HL-60/S4 treated with retinoic acid at 250 ng/mL for 4 days and 3 days (cell line): ENCODE measurements around the gene POR.
"Not testable (repeated sequence)": the region's sequence is repeated elsewhere in the genome, so short reads cannot be mapped to it uniquely, and the experiment has no call there.

ENCODE experiments used
- in situ Hi-C: fragments of 300-500 bp; cut with MboI; formaldehyde crosslinking; loops from 2 replicates; pipeline ENCODE4 v1.7.0; 2022; ENCODE audit warnings: low sequenced_read_pairs

Gene POR

GRCh38 chr7:75914655-75915415, at the start of gene POR:
POR (plus strand) TSS chr7:75915155; CDS start chr7:75954002, 38,847 bp downstream.
- in situ Hi-C loops = no loop called here

GRCh38 chr7:75866114-75866488, 48.9 kb upstream of the POR start:
- in situ Hi-C loops = no loop called here

GRCh38 chr7:75866489-75867389, 48.2 kb upstream of the POR start:
- in situ Hi-C loops = no loop called here

- in situ Hi-C loops = no loop called here
Observed at GRCh38 chr7:75867390-75867717, 47.6 kb upstream of the POR start.

- in situ Hi-C loops = no loop called here
Observed at GRCh38 chr7:75868153-75868552, 46.8 kb upstream of the POR start.

GRCh38 chr7:75869776-75870379, 45.1 kb upstream of the POR start:
- in situ Hi-C loops = no loop called here

- in situ Hi-C loops = no loop called here
Observed at GRCh38 chr7:75870557-75871161, 44.3 kb upstream of the POR start.

GRCh38 chr7:75872073-75872782, 42.7 kb upstream of the POR start:
- in situ Hi-C loops = no loop called here

- in situ Hi-C loops = not testable (repeated sequence)
Observed at GRCh38 chr7:75874180-75874579, 40.8 kb upstream of the POR start.

GRCh38 chr7:75875113-75876080, 39.6 kb upstream of the POR start:
- in situ Hi-C loops = no loop called here

GRCh38 chr7:75876126-75876881, 38.7 kb upstream of the POR start:
- in situ Hi-C loops = no loop called here

GRCh38 chr7:75878312-75878768, 36.6 kb upstream of the POR start:
- in situ Hi-C loops = no loop called here

- in situ Hi-C loops = no loop called here
Observed at GRCh38 chr7:75878769-75879611, 36.0 kb upstream of the POR start, which contains the start of gene RHBDD2. RHBDD2 (plus strand) TSS chr7:75879034; CDS start chr7:75879083, 49 bp downstream.

- in situ Hi-C loops = no loop called here
Observed at GRCh38 chr7:75879771-75880184, 35.2 kb upstream of the POR start.

- in situ Hi-C loops = no loop called here
Observed at GRCh38 chr7:75880242-75880641, 34.7 kb upstream of the POR start.

- in situ Hi-C loops = no loop called here
Observed at GRCh38 chr7:75881436-75882095, 33.4 kb upstream of the POR start.

GRCh38 chr7:75883265-75883824, 31.6 kb upstream of the POR start:
- in situ Hi-C loops = not testable (repeated sequence)
